CD4-positive, alpha-beta memory T cell (primary cell): ENCODE results near the gene AFG1L. TPM values are rescaled to one million over a fixed set of nuclear protein-coding genes. Genes with fewer than 3 reads are reported as not detected.

Experiments
- CTCF ChIA-PET: fragments of 350-600 bp; sonication (Branson Sonifier 250); formaldehyde crosslinking; loops from one replicate; lab custom pipeline; 2021; ENCODE audit warnings: inconsistent platforms; ENCODE audit not compliant: partially characterized antibody; lab: Charles Lee
- POLR2A ChIA-PET: fragments of 350-600 bp; sonication (Branson Sonifier 250); formaldehyde crosslinking; loops from one replicate; lab custom pipeline; 2021; ENCODE audit not compliant: partially characterized antibody; lab: Charles Lee
- DNase-seq, 5 donors: peaks; one replicate each; pipeline versions ENCODE4 v3.0.0 to v3.0.0-alpha.2; 2020 to 2022; ENCODE audit warnings: mixed read lengths in 1 of 5
- H3K27ac ChIP-seq: one replicate; pipeline ENCODE4 v1.7.0; 2013; ENCODE audit warnings: low read depth, low read length
- H3K27me3 ChIP-seq: 2 replicates; pipeline ENCODE4 v1.7.0; 2013; ENCODE audit warnings: mild to moderate bottlenecking, low read length, moderate library complexity; ENCODE audit not compliant: insufficient read depth
- H3K36me3 ChIP-seq: 2 replicates; pipeline ENCODE4 v1.7.0; 2013; ENCODE audit warnings: mild to moderate bottlenecking, low read length, moderate library complexity; ENCODE audit not compliant: insufficient read depth
- H3K4me1 ChIP-seq: 2 replicates; pipeline ENCODE4 v1.7.0; 2013; ENCODE audit warnings: mild to moderate bottlenecking, low read length, moderate library complexity; ENCODE audit not compliant: insufficient read depth
- H3K4me3 ChIP-seq, 2 donors: one replicate each; pipeline ENCODE4 v1.7.0; 2013; ENCODE audit warnings: low read length in 2 of 2, mild to moderate bottlenecking in 1 of 2
- H3K9me3 ChIP-seq, 2 donors: one replicate each; pipeline ENCODE4 v1.7.0; 2013; ENCODE audit warnings: low read length in 2 of 2, control low read depth in 1 of 2; ENCODE audit not compliant: control insufficient read depth in 1 of 2
- H3K27ac Mint-ChIP-seq, 7 donors: one replicate each; pipeline ENCODE4 v1.8.0; 2020 to 2021; ENCODE audit warnings: mixed read lengths in 7 of 7, mild to moderate bottlenecking in 6 of 7, inconsistent platforms in 3 of 7, moderate library complexity in 3 of 7
- H3K27me3 Mint-ChIP-seq, 2 donors: one replicate each; pipeline ENCODE4 v1.8.0; 2020 to 2021; ENCODE audit warnings: mixed read lengths in 2 of 2
- H3K36me3 Mint-ChIP-seq, 2 donors: one replicate each; pipeline ENCODE4 v1.8.0; 2020 to 2021; ENCODE audit warnings: mixed read lengths in 2 of 2, inconsistent platforms in 1 of 2, mild to moderate bottlenecking in 1 of 2
- H3K4me1 Mint-ChIP-seq, 4 donors: one replicate each; pipeline ENCODE4 v1.8.0; 2020 to 2021; ENCODE audit warnings: mixed read lengths in 4 of 4, mild to moderate bottlenecking in 1 of 4
- H3K4me3 Mint-ChIP-seq, 8 donors: one replicate each; pipeline ENCODE4 v1.8.0; 2020 to 2021; ENCODE audit warnings: mixed read lengths in 8 of 8, mild to moderate bottlenecking in 7 of 8, moderate library complexity in 6 of 8, inconsistent platforms in 3 of 8
- H3K9me3 Mint-ChIP-seq, 8 donors: one replicate each; pipeline ENCODE4 v1.8.0; 2020 to 2021; ENCODE audit warnings: mixed read lengths in 8 of 8, mild to moderate bottlenecking in 5 of 8, inconsistent platforms in 3 of 8, moderate library complexity in 1 of 8
- intact Hi-C: fragments of 100-400 bp; cut with micrococcal nuclease; formaldehyde crosslinking; loops from one replicate; pipeline ENCODE4 v1.15.1; 2023
- polyA plus RNA-seq, 2 donors: library from polyadenylated mRNA; unstranded; fragments of 300-500 nt; fragmentation: Illumina TruSeq; gene quantifications; one replicate each; pipeline ENCODE4 v1.2.3, GENCODE V29; 2021
- total RNA-seq, 2 experiments: library from RNA; stranded (reverse); gene quantifications; one replicate each; pipeline ENCODE4 v1.2.3, GENCODE V29; 2021

The AFG1L gene
- total and polyA plus RNA-seq, 4 experiments from 2014 or later = 1.5 to 6.6 (median 4.5) TPM

DNA sequence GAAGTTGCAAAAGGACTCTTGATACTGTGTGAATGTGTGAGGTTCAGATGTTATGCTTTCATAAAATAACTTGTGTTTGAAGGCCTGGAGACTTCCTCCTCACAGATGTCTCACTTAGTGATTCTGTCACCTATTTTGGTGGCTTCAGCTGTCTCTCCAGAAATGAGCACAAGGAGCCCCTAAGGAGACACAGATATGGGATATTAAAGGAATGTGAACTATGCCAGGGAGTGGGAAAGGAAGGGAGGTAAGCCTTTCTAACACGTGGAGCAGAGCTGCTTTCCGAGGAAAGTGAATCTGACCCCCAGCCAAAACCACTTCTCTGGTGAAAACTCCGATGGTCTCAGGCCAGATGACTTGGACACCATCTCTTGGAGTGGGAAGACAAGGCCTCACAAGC, 255.4 kb downstream of the AFG1L start:
- peaks cover 0 to 2% of the 10 kb centered on the region in 2 donors for H3K27me3 Mint-ChIP-seq
- Histone ChIP-seq H3K4me1 (no peaks in the 10 kb centered on the region), H3K36me3 (no peaks in the 10 kb centered on the region), H3K27ac (no peak overlapping the region), H3K4me3 (no peak overlapping the region), H3K27me3 (no peaks in the 10 kb centered on the region), H3K9me3 (no peaks in the 10 kb centered on the region)
- DNase-seq = no peak
- H3K27ac Mint-ChIP-seq = no peak overlapping the region
- no peaks in the 10 kb centered on the region for H3K36me3 Mint-ChIP-seq
- H3K4me3 Mint-ChIP-seq = no peak overlapping the region
- POLR2A ChIA-PET = no interaction called here
- H3K9me3 Mint-ChIP-seq = no peaks in the 10 kb centered on the region
- CTCF ChIA-PET = interaction anchor here (0.5 kb wide), 1 partner anchor 345 kb away, joined by 4 read pairs; no protein-coding TSS in a partner anchor
- H3K4me1 Mint-ChIP-seq = peaks cover 0 to 8% (median 2%) of the 10 kb centered on the region in 4 donors
- intact Hi-C loops = no loop called here

DNA sequence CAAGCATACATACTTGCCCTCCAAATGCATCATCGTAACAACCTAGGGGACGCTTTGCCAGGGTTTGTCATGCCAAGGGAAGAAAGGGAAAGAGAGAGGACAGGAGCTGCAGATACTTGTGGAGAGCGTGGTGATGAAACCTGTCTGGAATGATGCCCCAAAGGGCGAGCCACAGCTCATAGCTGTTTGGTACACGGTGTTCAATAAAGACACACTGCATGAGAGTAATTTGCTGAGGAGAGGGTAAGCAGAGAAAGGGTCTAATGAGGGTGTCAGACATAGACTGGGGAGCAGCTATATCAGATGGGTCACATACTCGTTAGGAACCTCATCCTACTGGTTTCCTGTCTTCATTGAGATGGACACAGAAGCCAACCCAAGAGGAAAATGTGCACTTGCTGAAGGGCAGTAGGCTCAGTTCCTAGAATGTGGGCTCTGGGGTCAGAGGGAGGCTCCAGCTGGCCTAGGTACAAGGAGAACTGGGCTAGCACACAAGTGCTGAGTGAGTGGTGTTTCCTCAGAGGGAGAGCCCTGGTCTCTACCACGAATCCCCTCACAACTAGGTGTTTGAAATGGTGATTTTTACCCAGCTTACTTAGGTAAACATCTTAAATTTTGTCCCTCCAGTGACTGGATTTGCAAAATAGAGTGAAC, 260.7 kb downstream of the AFG1L start:
- peaks cover 0 to 2% (median 0%) of the 10 kb centered on the region in 8 donors for H3K9me3 Mint-ChIP-seq
- ChIA-PET CTCF (interaction anchor here (1.0 to 2.4 kb wide), 4 partner anchors 11 to 518 kb away, joined by 4 to 14 read pairs (median 6); no protein-coding TSS in a partner anchor), POLR2A (interaction anchor here (0.7 kb wide), 2 partner anchors 320 to 885 kb away, joined by 3 read pairs; partner anchors contain the start of genes PPIL6 and SMPD2)
- peaks cover 0 to 11% (median 6%) of the 10 kb centered on the region in 4 donors for H3K4me1 Mint-ChIP-seq
- H3K4me3 ChIP-seq = no peak overlapping the region
- intact Hi-C loops = loop anchor here (5.0 kb wide), 4 partner anchors 112 to 517 kb away; no protein-coding TSS in a partner anchor
- no peaks in the 10 kb centered on the region for H3K27me3 ChIP-seq
- peaks cover 0 to 14% of the 10 kb centered on the region in 2 donors for H3K36me3 Mint-ChIP-seq
- H3K27ac ChIP-seq = no peak overlapping the region
- peaks cover 7% of the 10 kb centered on the region for H3K4me1 ChIP-seq
- no peak for DNase-seq
- H3K27me3 Mint-ChIP-seq = peaks cover 0 to 2% of the 10 kb centered on the region in 2 donors
- no peaks in the 10 kb centered on the region for H3K36me3 ChIP-seq
- no peaks in the 10 kb centered on the region for H3K9me3 ChIP-seq
- peak overlapping the region in 1 of 7 donors; percentile 73 for H3K27ac Mint-ChIP-seq
- peak overlapping the region in 2 of 8 donors; percentile 8 to 11 for H3K4me3 Mint-ChIP-seq

DNA sequence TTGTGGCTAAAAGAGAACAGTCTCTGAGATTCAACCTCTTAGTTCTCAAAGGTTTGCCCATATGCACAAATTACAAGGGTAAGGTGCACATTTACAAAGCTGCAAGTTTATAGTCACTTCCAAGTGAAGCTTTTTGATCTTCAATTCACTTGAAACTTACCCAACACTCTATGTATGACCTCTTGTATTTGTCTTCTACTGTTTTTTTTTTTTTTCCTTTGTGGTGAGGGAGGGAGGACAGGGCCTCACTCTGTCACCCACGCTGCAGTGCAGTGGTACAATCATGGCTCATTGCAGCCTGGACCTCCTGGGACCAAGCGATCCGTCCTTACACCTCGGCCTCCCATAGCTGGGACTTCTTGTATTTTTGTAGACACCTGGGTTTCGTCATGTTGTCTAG, 261.4 kb downstream of the AFG1L start:
- Mint-ChIP-seq H3K27ac (peak overlapping the region in 3 of 7 donors; percentile 43 to 98 (median 55)), H3K27me3 (peaks cover 0 to 2% of the 10 kb centered on the region in 2 donors), H3K36me3 (peaks cover 0 to 14% of the 10 kb centered on the region in 2 donors), H3K4me1 (peaks cover 0 to 11% (median 6%) of the 10 kb centered on the region in 4 donors), H3K9me3 (peaks cover 0 to 2% (median 0%) of the 10 kb centered on the region in 8 donors), H3K4me3 (peak overlapping the region in 6 of 8 donors; percentile 1 to 98 (median 88))
- Histone ChIP-seq H3K27me3 (no peaks in the 10 kb centered on the region), H3K9me3 (no peaks in the 10 kb centered on the region), H3K4me3 (no peak overlapping the region), H3K4me1 (peaks cover 7% of the 10 kb centered on the region), H3K27ac (no peak overlapping the region), H3K36me3 (no peaks in the 10 kb centered on the region)
- ChIA-PET POLR2A (interaction anchor here (0.7 to 5.2 kb wide), 6 partner anchors 319 to 884 kb away, joined by 3 to 84 read pairs (median 38); partner anchors contain the start of genes CD164, CEP57L1, PPIL6 and SESN1), CTCF (interaction anchor here (1.0 to 2.4 kb wide), 5 partner anchors 12 to 517 kb away, joined by 3 to 14 read pairs (median 4); no protein-coding TSS in a partner anchor)
- DNase-seq = no peak
- intact Hi-C loops = loop anchor here (5.0 kb wide), 4 partner anchors 111 to 516 kb away; no protein-coding TSS in a partner anchor

DNA sequence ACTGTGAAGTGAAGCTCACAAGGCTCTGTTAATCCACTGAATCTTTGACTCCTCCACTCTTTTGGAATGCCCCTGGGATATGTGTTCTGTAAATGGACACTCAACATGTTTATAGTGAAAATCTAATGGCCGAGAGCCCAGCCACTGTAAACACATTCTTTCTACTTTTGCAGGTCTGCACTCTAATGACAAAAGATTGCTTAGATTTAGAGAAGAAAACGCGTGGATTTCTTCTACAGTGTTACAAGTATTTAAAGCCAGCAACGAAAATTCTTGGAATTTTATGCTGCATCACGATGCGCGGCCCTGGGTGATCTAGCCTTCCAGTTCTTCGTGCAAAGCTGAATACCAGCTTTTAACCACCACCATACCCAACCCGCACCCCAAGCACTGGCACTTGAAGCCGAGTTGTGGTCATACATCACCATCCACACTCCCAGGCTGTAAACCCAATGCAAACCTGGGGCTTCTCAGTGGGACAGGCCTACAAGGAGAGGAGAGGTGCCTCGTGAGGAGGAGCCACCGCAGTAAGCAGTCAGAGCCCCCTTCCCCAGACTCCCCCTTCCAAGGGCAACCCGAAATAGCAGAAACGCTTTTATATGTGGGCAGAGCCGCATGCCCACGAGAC, 262.1 kb downstream of the AFG1L start:
- intact Hi-C loops = loop anchor here (1.0 to 5.0 kb wide), 5 partner anchors 15 to 515 kb away; no protein-coding TSS in a partner anchor
- peak overlapping the region; percentile 97 for H3K27ac ChIP-seq
- H3K27me3 Mint-ChIP-seq = peaks cover 0 to 2% of the 10 kb centered on the region in 2 donors

DNA sequence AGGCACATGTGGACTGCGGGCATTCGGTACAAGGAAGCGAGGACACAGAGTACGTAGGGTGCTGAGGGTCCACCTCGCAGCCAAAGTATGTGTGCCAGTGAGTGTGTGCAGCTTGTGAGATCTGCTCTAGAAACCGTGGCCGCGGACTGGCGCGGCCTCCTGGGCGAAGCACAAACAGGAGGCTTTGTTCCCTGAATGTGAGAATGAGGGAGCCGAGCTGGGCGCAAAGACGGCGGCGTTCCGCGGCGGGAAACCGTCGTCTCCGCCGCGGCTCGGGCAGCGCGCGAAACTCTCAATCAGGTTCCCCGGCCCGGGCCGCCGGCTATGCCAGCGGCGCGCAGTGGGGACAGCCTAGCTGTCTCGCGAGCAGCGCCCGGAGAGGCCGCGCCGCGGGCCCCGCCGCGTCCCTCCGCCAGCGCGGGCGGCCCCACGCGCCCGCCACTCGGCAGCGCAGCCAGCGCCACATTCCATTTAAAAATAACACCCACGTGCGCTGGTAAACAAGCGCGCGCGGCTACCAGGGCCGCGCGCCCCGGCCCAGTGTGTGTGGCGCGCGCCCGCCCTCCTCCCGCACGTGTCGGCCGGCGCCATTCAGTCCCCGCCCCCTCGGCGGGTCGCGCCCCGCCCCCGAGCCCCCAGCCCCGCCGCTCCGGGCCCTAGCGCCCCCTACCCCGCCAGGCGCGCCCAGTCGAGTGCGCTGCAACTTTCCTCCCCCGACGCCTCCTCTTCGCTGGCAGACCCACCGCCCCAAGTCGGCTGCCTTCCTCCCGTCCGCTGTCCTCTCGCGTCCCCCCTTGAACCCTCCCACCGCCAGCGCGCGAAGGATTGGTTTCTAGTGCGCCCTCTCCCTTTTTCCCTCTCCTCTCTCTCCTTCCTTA, 262.9 kb downstream of the AFG1L start:
- peaks cover 0 to 2% of the 10 kb centered on the region in 2 donors for H3K27me3 Mint-ChIP-seq
- H3K27me3 ChIP-seq = no peaks in the 10 kb centered on the region
- H3K9me3 ChIP-seq = no peaks in the 10 kb centered on the region
- CTCF ChIA-PET = interaction anchor here (0.7 to 2.4 kb wide), 12 partner anchors 14 to 518 kb away, joined by 3 to 9 read pairs (median 4); partner anchors contain the start of gene ARMC2
- peaks cover 8 to 19% of the 10 kb centered on the region in 2 donors for H3K36me3 Mint-ChIP-seq
- peaks cover 19% of the 10 kb centered on the region for H3K4me1 ChIP-seq
- peak overlapping the region; percentile 92 to 98 (median 98) for H3K4me3 Mint-ChIP-seq
- H3K4me3 ChIP-seq = peak overlapping the region; percentile 47 to 73
- intact Hi-C loops = loop anchor here (1.0 to 5.0 kb wide), 11 partner anchors 15 to 926 kb away; partner anchors contain the start of genes ARMC2, PPIL6, SMPD2 and SNX3
- peak overlapping the region; percentile 97 for H3K27ac ChIP-seq
- H3K27ac Mint-ChIP-seq = peak overlapping the region; percentile 96 to 100 (median 99)
- peaks cover 0 to 2% (median 0%) of the 10 kb centered on the region in 8 donors for H3K9me3 Mint-ChIP-seq
- DNase-seq = peak; percentile 82 to 86 (median 84)
- no peaks in the 10 kb centered on the region for H3K36me3 ChIP-seq
- POLR2A ChIA-PET = interaction anchor here (0.6 to 5.2 kb wide), 26 partner anchors 10 to 1861 kb away, joined by 3 to 84 read pairs (median 10); partner anchors contain the start of genes AK9, ARMC2, CD164 and CEP57L1
- peaks cover 9 to 20% (median 16%) of the 10 kb centered on the region in 4 donors for H3K4me1 Mint-ChIP-seq

More for the DNA sequence above, 262.1 kb downstream of the AFG1L start:
- Mint-ChIP-seq H3K27ac (peak overlapping the region; percentile 72 to 100 (median 93)), H3K4me3 (peak overlapping the region; percentile 79 to 98 (median 94)), H3K9me3 (peaks cover 0 to 2% (median 0%) of the 10 kb centered on the region in 8 donors), H3K4me1 (peaks cover 1 to 13% (median 9%) of the 10 kb centered on the region in 4 donors), H3K36me3 (peaks cover under 1 to 14% of the 10 kb centered on the region in 2 donors)
- ChIA-PET POLR2A (interaction anchor here (2.8 to 5.2 kb wide), 9 partner anchors 21 to 826 kb away, joined by 13 to 84 read pairs (median 32); partner anchors contain the start of genes ARMC2, CD164, CEP57L1 and SESN1), CTCF (interaction anchor here (1.2 to 2.4 kb wide), 6 partner anchors 13 to 336 kb away, joined by 3 to 14 read pairs (median 4); no protein-coding TSS in a partner anchor)
- no peaks in the 10 kb centered on the region for H3K9me3 ChIP-seq
- H3K36me3 ChIP-seq = no peaks in the 10 kb centered on the region
- H3K27me3 ChIP-seq = no peaks in the 10 kb centered on the region
- peaks cover 12% of the 10 kb centered on the region for H3K4me1 ChIP-seq
- peak overlapping the region; percentile 47 to 73 for H3K4me3 ChIP-seq
- DNase-seq = no peak
